Ascending aorta (tissue), 2 donors: ENCODE measurements around the gene NLGN1. TPM values are rescaled to one million over a fixed set of nuclear protein-coding genes. Genes with fewer than 3 reads are reported as not detected.

Experiments used
- DNase-seq, 2 donors: peaks; one replicate each; pipeline ENCODE4 v3.0.0-alpha.2; 2019; ENCODE audit warnings: low spot score in 2 of 2
- H3K27ac ChIP-seq, 2 donors: fragments of 200-600 bp; sonication (generic); one replicate each; pipeline ENCODE4 v1.5.1; 2016 to 2017; ENCODE audit warnings: mild to moderate bottlenecking in 1 of 2
- H3K27me3 ChIP-seq: fragments of 200-600 bp; sonication (generic); one replicate; pipeline ENCODE4 v1.5.1; 2017
- H3K36me3 ChIP-seq, 2 donors: fragments of 200-600 bp; sonication (generic); one replicate each; pipeline ENCODE4 v1.5.1; 2016
- H3K4me1 ChIP-seq, 2 donors: fragments of 200-600 bp; sonication (generic); one replicate each; pipeline ENCODE4 v1.5.1; 2016 to 2017; ENCODE audit warnings: mild to moderate bottlenecking in 1 of 2
- H3K4me3 ChIP-seq, 2 donors: fragments of 200-600 bp; sonication (generic); one replicate each; pipeline ENCODE4 v1.5.1; 2016 to 2017; ENCODE audit warnings: mild to moderate bottlenecking in 1 of 2
- H3K9me3 ChIP-seq, 2 donors: fragments of 200-600 bp; sonication (generic); one replicate each; pipeline ENCODE4 v1.5.1; 2016
- intact Hi-C: fragments of 100-400 bp; cut with DNase I; formaldehyde crosslinking; loops from one replicate; pipeline ENCODE4 v1.15.1; 2023
- total RNA-seq: library from RNA; depleted of rRNA; stranded (reverse); fragments of >200 nt; gene quantifications from one replicate; pipeline ENCODE4 v1.1.0, GENCODE V29; 2016
- TF ChIP-seq, protein P1 (sequence below), 3 experiments: fragments of 200-600 bp in 2 of 3; fragments of 450-650 bp in 1 of 3; sonication (generic) in 2 of 3; IDR thresholded peaks; one replicate each; pipeline ENCODE4 v1.5.1; 2016 to 2019; ENCODE audit warnings: antibody characterized with exemption in 3 of 3, mild to moderate bottlenecking in 1 of 3, moderate library complexity in 1 of 3

NLGN1 gene
- total RNA-seq, 1 donor from 2014 or later = 5.2 TPM

DNA sequence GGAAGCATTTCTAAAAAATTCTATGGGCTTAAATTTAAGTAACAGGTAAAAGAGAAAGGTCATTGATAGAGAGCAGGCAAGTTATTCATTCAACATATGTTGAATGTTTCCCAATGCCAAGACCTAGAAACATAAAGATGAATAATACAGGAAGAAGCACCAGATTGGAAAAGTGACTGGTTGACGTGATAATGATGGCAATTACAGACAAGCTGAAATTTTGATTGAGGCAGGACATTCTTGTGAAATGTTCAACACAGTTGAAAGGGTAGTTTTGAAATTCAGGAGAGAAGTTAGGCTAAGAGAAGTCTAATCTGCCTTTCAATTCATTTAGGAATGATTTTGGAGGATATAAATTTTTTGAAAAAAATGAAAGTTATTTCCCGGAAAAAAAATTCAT lies 925.2 kb downstream of the NLGN1 start:
- Histone ChIP-seq H3K4me3 (no peak overlapping the region), H3K36me3 (no peaks in the 10 kb centered on the region)
- no peak for DNase-seq

DNA sequence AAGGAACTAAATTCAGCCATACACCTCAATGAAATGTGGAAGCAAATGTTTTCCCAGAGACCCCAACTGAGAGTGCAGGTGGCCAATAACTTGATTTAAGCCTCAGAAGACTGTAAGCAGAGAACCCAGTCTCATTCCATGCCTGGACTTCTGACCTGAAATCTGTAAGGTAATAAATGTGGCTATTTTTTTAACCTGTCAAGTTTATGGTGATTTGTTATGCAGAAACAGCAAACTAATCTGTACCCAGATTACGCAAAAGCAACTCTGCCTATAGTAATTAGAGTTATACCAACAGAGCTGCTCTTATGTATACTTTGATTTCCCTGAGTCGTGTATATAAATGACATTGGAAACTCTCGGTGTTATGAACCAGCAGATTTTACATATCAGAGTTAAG lies 927.6 kb downstream of the NLGN1 start:
- H3K9me3 ChIP-seq = peaks cover 0 to 7% of the 10 kb centered on the region in 2 donors
- no peaks in the 10 kb centered on the region for H3K4me1 ChIP-seq
- intact Hi-C loops = no loop called here
- no peak overlapping the region for H3K27ac ChIP-seq
- no peak overlapping the region for H3K4me3 ChIP-seq
- no peak for DNase-seq
- no peaks in the 10 kb centered on the region for H3K27me3 ChIP-seq
- no peaks in the 10 kb centered on the region for H3K36me3 ChIP-seq
- TF ChIP-seq, protein P1, sequence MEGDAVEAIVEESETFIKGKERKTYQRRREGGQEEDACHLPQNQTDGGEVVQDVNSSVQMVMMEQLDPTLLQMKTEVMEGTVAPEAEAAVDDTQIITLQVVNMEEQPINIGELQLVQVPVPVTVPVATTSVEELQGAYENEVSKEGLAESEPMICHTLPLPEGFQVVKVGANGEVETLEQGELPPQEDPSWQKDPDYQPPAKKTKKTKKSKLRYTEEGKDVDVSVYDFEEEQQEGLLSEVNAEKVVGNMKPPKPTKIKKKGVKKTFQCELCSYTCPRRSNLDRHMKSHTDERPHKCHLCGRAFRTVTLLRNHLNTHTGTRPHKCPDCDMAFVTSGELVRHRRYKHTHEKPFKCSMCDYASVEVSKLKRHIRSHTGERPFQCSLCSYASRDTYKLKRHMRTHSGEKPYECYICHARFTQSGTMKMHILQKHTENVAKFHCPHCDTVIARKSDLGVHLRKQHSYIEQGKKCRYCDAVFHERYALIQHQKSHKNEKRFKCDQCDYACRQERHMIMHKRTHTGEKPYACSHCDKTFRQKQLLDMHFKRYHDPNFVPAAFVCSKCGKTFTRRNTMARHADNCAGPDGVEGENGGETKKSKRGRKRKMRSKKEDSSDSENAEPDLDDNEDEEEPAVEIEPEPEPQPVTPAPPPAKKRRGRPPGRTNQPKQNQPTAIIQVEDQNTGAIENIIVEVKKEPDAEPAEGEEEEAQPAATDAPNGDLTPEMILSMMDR (IDR thresholded peaks at IDR 0.05) = no peak

More for the DNA sequence above, 925.2 kb downstream of the NLGN1 start:
- no peak overlapping the region for H3K27ac ChIP-seq
- TF ChIP-seq, protein P1 (IDR thresholded peaks at IDR 0.05) = no peak
- H3K27me3 ChIP-seq = no peaks in the 10 kb centered on the region
- intact Hi-C loops = no loop called here
- no peaks in the 10 kb centered on the region for H3K4me1 ChIP-seq
- peaks cover 0 to 7% of the 10 kb centered on the region in 2 donors for H3K9me3 ChIP-seq

DNA sequence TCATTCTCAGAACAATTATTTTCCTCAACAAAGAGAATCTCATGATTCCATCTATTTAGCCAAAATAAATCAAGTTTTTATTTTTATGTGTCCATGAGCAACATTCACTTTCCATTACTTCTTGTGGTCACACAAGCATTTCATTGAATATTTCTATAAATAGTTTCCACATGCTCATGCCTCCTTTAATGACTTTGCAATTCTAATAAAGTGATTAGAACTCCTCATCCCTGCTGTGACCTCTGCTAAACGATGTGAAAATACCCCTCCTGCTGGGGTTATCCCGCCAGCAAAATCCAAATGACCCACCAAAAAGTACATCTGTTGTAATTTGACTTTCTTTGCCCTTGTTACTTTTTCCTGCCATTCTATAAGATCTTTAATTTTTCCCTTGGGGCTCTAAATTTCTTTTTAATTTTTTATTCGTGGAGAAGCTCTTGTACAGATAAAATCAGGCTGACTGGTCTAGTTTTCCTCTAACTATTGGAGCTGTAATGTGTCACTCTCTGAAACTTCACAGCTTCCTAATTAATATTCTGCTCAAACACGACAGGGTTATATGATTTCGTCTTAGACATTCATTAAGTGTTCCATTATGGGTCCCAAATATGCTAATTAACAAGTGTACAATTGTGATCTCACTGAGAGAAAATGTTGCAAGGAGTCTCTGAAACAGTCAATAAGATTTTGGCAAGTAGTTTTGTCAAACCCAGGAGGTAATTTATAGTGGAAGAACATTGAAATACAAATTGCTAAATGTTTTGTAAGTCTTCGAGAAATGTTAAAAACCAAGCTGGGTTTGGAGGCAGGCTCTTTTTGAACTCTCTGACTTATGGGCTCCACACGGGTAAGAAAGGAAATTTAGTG lies 928.5 kb downstream of the NLGN1 start:
- TF ChIP-seq, protein P1 (IDR thresholded peaks at IDR 0.05) = no peak
- no peak for DNase-seq
- peaks cover 0 to 5% of the 10 kb centered on the region in 2 donors for H3K9me3 ChIP-seq
- intact Hi-C loops = no loop called here
- no peaks in the 10 kb centered on the region for H3K4me1 ChIP-seq
- no peaks in the 10 kb centered on the region for H3K36me3 ChIP-seq
- no peaks in the 10 kb centered on the region for H3K27me3 ChIP-seq
- H3K27ac ChIP-seq = no peak overlapping the region
- H3K4me3 ChIP-seq = no peak overlapping the region

DNA sequence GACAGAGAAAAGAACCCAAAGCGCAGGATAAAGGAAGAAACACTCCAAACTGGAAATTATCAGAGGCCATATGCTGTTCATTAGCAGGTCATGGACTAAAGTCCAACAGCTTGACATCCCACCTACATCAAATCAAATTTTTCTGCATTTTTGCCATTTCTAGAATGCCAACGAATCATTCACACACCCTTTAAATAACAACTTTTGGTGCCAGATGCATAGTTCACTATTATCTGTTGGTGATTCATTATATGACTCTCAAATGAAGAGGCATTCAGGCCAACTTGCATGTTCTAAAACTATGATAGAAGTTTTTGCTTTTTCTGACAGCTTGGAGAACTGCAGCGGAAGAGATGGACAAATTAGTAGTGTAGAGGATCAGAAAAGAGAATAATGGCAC lies 931.8 kb downstream of the NLGN1 start:
- H3K4me3 ChIP-seq = no peak overlapping the region
- intact Hi-C loops = no loop called here
- TF ChIP-seq, protein P1 (IDR thresholded peaks at IDR 0.05) = no peak
- H3K9me3 ChIP-seq = no peaks in the 10 kb centered on the region
- no peaks in the 10 kb centered on the region for H3K27me3 ChIP-seq
- H3K36me3 ChIP-seq = no peaks in the 10 kb centered on the region
- H3K27ac ChIP-seq = no peak overlapping the region
- H3K4me1 ChIP-seq = no peaks in the 10 kb centered on the region
- DNase-seq = no peak

DNA sequence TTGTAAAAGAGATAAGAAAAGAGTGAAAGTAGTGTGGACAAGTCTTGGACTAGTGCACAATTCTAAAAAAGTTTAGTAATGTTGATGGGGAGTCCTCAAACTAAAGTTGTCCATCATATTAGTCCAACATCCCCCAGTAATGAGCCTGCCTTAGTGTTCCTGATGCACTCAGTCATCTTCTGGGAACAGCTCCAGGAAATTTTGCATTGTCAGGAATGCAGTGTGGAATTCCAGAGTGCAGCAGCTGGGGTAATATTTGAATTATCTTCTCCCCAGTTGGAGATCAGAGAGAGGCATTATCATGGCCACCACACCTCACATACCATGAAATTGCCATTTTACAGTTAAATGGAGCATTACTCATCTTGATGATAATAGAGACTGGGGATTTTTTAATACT lies 932.8 kb downstream of the NLGN1 start:
- no peaks in the 10 kb centered on the region for H3K4me1 ChIP-seq
- DNase-seq = no peak
- intact Hi-C loops = no loop called here
- TF ChIP-seq, protein P1 (IDR thresholded peaks at IDR 0.05) = no peak
- H3K27ac ChIP-seq = no peak overlapping the region
- H3K9me3 ChIP-seq = no peaks in the 10 kb centered on the region
- no peaks in the 10 kb centered on the region for H3K36me3 ChIP-seq
- H3K27me3 ChIP-seq = no peaks in the 10 kb centered on the region
- no peak overlapping the region for H3K4me3 ChIP-seq
